Measurements from ENCODE around the gene NUAK1. TPM values are rescaled to one million over a fixed set of nuclear protein-coding genes. Genes with fewer than 3 reads are reported as not detected.

NUAK1 gene
- total and polyA plus RNA-seq, 4 donors, result 2.9 to 14.1 (median 9.2) TPM

- H3K27me3 ChIP-seq (ENCODE audit: control insufficient read depth in 3 of 3, insufficient read depth in 3 of 3, low read length in 2 of 3), result no peaks in the 10 kb centered on the region
- H3K9me3 ChIP-seq (ENCODE audit: control insufficient read depth in 4 of 4, insufficient read depth in 3 of 4, low read length in 3 of 4), result peaks cover 0 to 4% (median 0%) of the 10 kb centered on the region in 4 donors
- peaks cover 3 to 26% (median 11%) of the 10 kb centered on the region in 5 donors for H3K4me1 ChIP-seq (ENCODE audit: control insufficient read depth in 5 of 5, insufficient read depth in 5 of 5, low read length in 5 of 5)
- no peak overlapping the region for H3K27ac ChIP-seq (ENCODE audit: low read depth in 1 of 2, low read length in 1 of 2)
- H3K36me3 ChIP-seq (ENCODE audit: control insufficient read depth in 4 of 4, insufficient read depth in 4 of 4, low read length in 4 of 4), result peaks cover 7 to 22% (median 12%) of the 10 kb centered on the region in 4 donors
- no peak for DNase-seq
- 93 to 98% methylated on average over 3 of the region's 3 CpGs for WGBS, 2 donors
- H3K9ac ChIP-seq (ENCODE audit: insufficient read depth in 1 of 2, low read length in 2 of 2), result no peak overlapping the region
- H3K4me3 ChIP-seq, result no peak overlapping the region
- TF ChIP-seq CTCF (IDR thresholded peaks at IDR 0.05; ENCODE audit: control extremely low read depth, extremely low read depth), result no peak
- ATAC-seq (ENCODE audit: insufficient read depth, low FRiP score), result no peak
Observed at GRCh38 chr12:106068296-106068695, 70.5 kb downstream of the NUAK1 start.

- DNase-seq, result no peak
- Histone ChIP-seq H3K36me3 (ENCODE audit: control insufficient read depth in 4 of 4, insufficient read depth in 4 of 4, low read length in 4 of 4) (peaks cover 7 to 22% (median 12%) of the 10 kb centered on the region in 4 donors), H3K27ac (ENCODE audit: low read depth in 1 of 2, low read length in 1 of 2) (no peak overlapping the region), H3K27me3 (ENCODE audit: control insufficient read depth in 3 of 3, insufficient read depth in 3 of 3, low read length in 2 of 3) (no peaks in the 10 kb centered on the region), H3K4me1 (ENCODE audit: control insufficient read depth in 5 of 5, insufficient read depth in 5 of 5, low read length in 5 of 5) (peaks cover 3 to 20% (median 10%) of the 10 kb centered on the region in 5 donors), H3K9me3 (ENCODE audit: control insufficient read depth in 4 of 4, insufficient read depth in 3 of 4, low read length in 3 of 4) (peaks cover 0 to 4% (median 0%) of the 10 kb centered on the region in 4 donors), H3K4me3 (no peak overlapping the region), H3K9ac (ENCODE audit: insufficient read depth in 1 of 2, low read length in 2 of 2) (no peak overlapping the region)
- 93 to 95% methylated on average over 15 of the region's 15 CpGs for WGBS, 2 donors
- ATAC-seq (ENCODE audit: insufficient read depth, low FRiP score), result no peak
- no peak for TF ChIP-seq CTCF (IDR thresholded peaks at IDR 0.05; ENCODE audit: control extremely low read depth, extremely low read depth)
Observed at GRCh38 chr12:106067606-106068205, 71.0 kb downstream of the NUAK1 start.

GRCh38 chr12:106066726-106067325, 71.9 kb downstream of the NUAK1 start:
- Histone ChIP-seq H3K27me3 (ENCODE audit: control insufficient read depth in 3 of 3, insufficient read depth in 3 of 3, low read length in 2 of 3) (no peaks in the 10 kb centered on the region), H3K4me3 (no peak overlapping the region), H3K36me3 (ENCODE audit: control insufficient read depth in 4 of 4, insufficient read depth in 4 of 4, low read length in 4 of 4) (peaks cover 7 to 22% (median 12%) of the 10 kb centered on the region in 4 donors), H3K9me3 (ENCODE audit: control insufficient read depth in 4 of 4, insufficient read depth in 3 of 4, low read length in 3 of 4) (peaks cover 0 to 4% (median 0%) of the 10 kb centered on the region in 4 donors), H3K9ac (ENCODE audit: insufficient read depth in 1 of 2, low read length in 2 of 2) (no peak overlapping the region), H3K27ac (ENCODE audit: low read depth in 1 of 2, low read length in 1 of 2) (no peak overlapping the region), H3K4me1 (ENCODE audit: control insufficient read depth in 5 of 5, insufficient read depth in 5 of 5, low read length in 5 of 5) (peaks cover 0 to 11% (median 6%) of the 10 kb centered on the region in 5 donors)
- no peak for ATAC-seq (ENCODE audit: insufficient read depth, low FRiP score)
- DNase-seq, result no peak
- 96 to 98% methylated on average over 25 of the region's 25 CpGs for WGBS, 2 donors
- TF ChIP-seq CTCF (IDR thresholded peaks at IDR 0.05; ENCODE audit: control extremely low read depth, extremely low read depth), result no peak
